ENCODE data around the gene KHDC4.
"Not testable (repeated sequence)": the region's sequence is repeated elsewhere in the genome, so short reads cannot be mapped to it uniquely, and the experiment has no call there.

The KHDC4 gene

DNA sequence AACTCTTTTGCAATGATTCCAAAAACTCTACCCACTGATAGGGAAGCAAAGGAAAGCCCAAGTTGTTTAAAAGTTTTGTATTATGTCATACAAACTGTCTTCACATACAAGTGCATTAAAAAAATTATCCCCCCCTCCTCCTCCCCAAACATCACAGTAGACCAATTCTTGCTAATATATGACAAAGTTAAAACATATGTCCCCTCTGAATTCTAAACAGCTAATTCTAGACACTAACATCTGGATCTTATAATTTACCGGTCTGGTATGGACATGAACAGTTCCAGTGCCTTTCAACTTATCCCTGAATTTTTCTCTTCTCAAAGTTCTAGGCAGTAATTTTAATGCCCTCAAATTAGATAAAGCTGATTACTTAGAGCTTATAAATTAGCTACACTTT, 36.5 kb downstream of the KHDC4 start:
- FAIRE-seq, result no peak

- FAIRE-seq, result not testable (repeated sequence)
Measured at GRCh38 chr1:155896476-155896875, 37.7 kb downstream of the KHDC4 start.

GRCh38 chr1:155895617-155896016, 38.6 kb downstream of the KHDC4 start:
- not testable (repeated sequence) for FAIRE-seq

DNA sequence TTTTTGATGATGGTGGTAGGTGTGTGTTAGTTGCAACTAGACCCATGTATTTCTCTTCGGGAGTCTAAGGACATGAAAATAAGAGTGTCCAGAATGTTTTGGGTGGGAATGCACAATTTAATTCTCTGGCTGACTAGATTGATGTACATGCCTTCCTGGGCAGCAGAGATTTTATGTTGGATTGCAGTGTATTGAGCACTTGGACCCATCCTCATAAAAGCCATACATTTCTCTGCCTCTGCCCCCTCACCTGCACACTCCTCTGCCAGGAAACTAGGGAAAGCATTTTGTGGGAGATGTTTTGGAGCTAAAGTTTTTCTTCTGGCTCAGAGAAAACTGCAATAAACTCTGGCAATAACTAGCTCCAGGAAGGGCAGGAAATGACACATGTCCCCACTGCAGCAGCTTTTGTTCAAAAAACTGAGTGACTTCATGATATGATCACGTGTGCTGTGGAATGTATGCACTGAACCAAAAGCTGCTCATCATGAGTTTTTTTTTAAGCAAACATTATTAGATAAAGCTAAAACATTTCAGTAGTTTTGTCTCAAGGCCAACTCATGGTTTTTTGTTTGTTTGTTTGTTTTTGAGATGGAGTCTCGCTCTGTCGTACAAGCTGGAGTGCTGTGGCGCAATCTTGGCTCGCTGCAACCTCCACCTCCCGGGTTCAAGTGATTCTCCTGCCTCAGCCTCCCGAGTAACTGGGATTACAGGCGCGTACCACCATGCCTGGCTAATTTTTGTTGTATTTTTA, 40.6 kb downstream of the KHDC4 start:
- no peak for FAIRE-seq

- no peak for FAIRE-seq
Measured at GRCh38 chr1:155892796-155893195, 41.4 kb downstream of the KHDC4 start.

- no peak for FAIRE-seq
Measured at GRCh38 chr1:155890251-155890650, 44.0 kb downstream of the KHDC4 start.

DNA sequence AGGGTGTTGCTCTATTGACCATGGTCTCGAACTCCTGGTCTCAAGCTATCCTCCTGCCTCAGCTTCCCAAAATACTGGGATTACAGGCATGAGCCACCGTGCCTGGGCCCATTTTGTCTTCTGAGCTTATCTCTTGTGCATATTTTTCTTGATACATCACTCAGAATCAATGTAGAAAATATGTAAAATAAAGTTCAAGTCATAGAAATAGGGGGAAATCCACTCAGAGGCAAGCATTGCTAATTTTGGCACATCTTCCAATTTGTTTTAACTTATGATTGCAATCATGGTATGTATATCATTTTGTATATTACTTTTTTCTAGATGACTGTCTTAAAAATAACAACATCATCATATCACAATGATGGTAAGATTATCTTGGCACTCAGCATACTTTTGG, 44.6 kb downstream of the KHDC4 start:
- no peak for FAIRE-seq

- FAIRE-seq, result no peak
Measured at GRCh38 chr1:155888481-155888880, 45.7 kb downstream of the KHDC4 start.

DNA sequence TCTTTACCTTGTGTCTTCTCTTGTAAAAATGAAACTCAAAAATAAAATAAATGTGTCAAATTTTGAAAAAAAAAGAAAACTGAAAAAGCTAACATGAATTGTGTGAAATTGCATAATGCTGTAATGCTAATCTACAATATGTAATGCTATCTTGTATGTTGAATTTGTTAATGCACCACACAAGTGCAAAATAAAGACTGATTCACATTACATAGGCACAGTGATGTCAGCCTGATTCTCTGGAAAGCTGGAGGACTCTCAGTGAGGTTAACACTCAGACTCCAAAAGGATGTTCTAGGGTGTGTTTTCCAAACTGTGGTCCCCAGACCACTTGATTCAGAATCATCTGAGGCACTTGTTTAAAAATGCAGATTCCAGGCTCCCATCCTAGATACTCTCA, 49.2 kb downstream of the KHDC4 start:
- no peak for FAIRE-seq

DNA sequence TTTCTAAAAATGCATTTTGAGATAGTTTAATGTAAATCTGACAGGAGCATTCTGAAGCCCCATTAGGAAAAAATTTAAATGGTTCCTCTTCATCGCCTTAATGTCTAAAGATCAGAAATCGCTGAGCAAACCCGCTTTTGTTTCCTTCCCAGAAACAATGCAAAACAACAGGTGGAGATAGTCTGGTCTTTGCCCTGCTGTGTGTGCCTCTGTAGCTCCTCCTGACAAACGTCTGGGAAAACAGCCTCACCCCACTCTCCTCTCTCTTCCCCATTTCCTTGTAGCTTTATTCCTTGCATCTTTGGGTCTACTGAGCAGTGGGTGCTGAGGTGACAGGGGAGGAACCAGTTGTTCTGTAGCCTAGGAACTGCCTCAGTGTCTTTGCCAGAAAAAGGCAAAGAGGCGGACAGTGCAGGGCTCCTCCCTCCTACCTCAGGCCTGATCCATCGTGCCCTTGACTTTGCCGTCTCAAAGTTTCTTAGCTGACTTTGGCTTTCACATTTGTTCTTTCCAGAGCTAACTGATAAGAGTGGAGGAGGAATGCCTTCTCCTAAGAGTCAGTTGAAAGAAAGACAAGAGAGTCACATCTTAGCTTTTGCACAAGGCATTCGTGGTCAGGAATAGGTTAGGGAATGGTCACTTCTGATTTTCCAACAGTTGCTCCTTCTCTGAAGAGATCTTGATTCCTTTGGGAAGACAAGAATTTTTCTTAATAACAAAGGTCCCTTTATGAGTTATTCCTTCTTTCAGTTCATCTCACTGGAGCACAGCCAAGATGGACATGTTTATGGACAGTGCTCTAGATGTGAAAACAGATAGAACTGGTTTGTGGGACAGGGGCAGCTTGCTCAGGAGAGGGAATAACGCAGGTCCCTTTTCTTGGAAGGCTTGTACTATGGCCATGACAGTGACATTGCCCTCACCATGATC, 49.9 kb downstream of the KHDC4 start:
- no peak for FAIRE-seq

DNA sequence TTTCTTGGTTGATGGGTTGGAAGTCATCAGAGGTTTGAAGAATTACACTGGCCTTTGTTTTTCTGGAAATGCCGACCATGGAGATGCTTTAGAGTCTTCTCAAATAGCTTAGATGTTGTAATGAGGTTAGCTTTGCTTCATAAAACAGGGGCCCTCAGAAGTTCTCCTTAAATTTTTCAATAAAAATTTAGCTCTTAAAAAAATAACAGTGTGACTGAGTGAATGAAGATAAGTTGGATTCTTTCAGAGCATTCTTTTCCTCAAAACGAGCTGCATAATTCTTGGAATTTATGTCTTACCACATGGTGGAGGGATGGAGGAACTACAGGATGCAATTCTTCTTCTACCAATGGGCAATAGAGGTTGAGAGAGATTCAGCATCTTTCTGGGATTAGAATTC, 51.4 kb downstream of the KHDC4 start:
- FAIRE-seq, result no peak

GRCh38 chr1:155882235-155882634, 52.0 kb downstream of the KHDC4 start:
- FAIRE-seq, result no peak

DNA sequence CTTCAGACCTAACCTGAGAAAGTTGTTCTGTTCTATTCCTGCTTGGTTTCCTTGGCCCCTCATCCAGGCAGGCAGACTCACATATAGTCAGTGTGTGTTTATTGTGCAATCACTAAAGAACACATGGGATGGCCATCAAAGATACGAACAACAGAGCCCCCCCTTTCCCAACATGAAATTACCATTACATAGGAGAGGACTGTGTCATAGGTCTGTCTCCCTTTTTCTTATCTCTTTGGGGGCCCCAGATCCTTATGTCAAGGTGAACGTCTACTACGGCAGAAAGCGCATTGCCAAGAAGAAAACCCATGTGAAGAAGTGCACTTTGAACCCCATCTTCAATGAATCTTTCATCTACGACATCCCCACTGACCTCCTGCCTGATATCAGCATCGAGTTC, 53.3 kb downstream of the KHDC4 start:
- FAIRE-seq, result no peak

- no peak for FAIRE-seq
Measured at GRCh38 chr1:155880251-155880650, 54.0 kb downstream of the KHDC4 start.

- no peak for FAIRE-seq
Measured at GRCh38 chr1:155877945-155878344, 56.3 kb downstream of the KHDC4 start.

DNA sequence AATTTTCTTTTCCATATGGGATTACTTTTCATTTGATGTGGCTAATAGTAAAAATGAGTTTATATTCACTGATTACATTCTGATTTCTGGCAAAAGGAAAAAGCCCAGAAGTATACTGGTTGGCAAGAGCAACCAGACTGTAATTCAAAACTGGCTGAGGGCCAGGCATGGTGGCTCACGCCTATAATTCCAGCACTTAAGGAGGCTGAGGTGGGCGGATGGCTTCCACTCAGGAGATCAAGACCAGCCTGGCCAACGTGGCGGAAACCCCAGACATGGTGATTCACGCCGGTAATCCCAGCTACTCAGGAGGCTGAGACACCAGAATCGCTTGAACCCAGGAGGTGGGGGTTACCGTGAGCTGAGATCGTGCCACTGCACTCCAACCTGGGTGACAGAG, 60.4 kb downstream of the KHDC4 start:
- FAIRE-seq, result no peak

DNA sequence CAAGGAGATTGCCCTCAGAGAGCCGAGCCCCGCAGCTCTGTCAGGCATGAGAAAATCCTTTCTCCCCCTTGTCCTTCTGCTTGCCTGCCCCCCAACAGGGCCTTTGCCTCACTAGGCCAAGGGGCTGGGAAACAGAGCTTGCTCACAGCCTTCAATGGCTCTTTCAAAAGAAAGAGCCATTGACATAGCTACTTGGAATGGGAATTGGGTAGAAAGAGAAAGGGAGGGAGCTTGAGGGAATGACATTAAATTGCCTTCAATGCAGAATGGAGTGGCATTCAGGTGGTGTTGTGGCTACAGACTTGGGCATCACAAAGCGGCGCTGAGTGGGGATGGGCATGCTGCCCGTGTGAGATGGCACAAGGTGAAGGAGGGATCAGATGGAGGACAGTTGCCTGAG, 61.7 kb downstream of the KHDC4 start:
- no peak for FAIRE-seq

DNA sequence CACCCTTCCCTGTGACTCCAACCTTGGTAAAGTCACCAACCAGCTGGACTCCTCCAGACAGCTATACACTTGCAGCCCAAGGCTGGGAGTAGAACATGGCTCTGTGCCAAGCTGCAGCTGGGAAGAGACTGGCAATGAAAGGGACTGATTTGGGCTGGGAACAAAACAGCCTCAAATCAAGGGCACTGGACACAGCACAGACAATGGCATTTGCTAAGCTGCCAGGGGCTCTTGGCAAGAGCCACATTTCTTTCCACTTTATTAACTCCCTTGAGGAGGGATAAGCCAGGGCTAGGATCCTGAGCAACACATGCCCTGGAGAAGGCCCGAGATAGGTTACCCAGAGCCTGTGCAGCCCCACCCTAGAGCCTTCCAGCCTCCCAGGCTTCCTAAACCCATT, 62.8 kb downstream of the KHDC4 start:
- FAIRE-seq, result no peak

- no peak for FAIRE-seq
Measured at GRCh38 chr1:155867766-155868165, 66.4 kb downstream of the KHDC4 start.

DNA sequence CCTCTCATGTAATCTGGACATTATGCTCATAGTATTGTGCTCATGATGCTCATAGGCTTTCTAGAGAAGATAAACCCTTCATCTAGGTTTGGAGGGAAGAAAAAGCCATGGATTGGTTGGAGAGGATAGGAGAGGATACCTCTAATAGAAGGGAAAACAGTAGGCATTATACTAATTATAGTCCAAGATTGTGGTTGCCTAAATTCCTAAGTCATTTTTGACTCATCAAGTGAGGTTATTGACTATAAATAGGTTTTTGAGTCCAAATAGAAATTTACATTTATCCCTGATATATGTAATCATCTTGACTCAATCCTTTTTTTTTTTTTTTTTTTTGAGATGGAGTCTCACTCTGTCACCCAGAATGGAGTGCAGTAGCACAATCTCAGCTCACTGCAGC, 69.8 kb downstream of the KHDC4 start:
- FAIRE-seq, result no peak
